Fibroblast of pulmonary artery (primary cell): ENCODE results near the gene KANSL3.

ENCODE experiments used
- DNase-seq: peaks from one replicate; pipeline ENCODE4 v3.0.0-alpha.2; 2010; ENCODE audit warnings: low read depth
- H3K4me3 ChIP-seq: replicated peaks from 2 replicates; pipeline ENCODE4 v1.5.1; 2011; ENCODE audit warnings: low read depth, mild to moderate bottlenecking, control low read depth, low read length, moderate library complexity
- CTCF ChIP-seq: IDR thresholded peaks from 2 replicates; pipeline ENCODE4 v1.5.1; 2011; ENCODE audit warnings: mild to moderate bottlenecking, control low read depth, low read length, inconsistent platforms; ENCODE audit errors: missing control alignments

KANSL3 gene

DNA sequence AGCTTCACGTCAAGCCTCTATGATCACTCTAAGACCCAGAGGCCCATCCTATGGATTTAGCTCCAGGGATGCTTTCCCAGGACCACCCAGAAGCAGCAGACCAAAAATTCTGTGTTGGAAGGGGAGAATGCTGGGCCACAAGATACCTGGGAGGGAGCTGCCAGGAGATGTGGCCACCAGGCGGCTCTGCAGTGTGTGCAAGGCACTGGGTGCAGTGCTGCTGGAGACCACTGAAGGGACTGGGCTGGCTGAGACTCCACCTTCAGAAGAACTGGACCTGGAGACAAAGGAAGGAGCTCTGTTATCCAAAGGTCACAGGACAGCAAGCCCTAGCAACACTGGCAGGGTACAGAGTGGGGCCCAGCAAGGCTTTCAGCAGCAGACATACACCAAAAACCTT lies 34.0 kb downstream of the KANSL3 start:
- DNase-seq: no peak
- peak; percentile 25 for TF ChIP-seq CTCF
- H3K4me3 ChIP-seq: no peak overlapping the region

- no peak for DNase-seq
- H3K4me3 ChIP-seq: no peak overlapping the region
- TF ChIP-seq CTCF: no peak
Observed at GRCh38 chr2:96602330-96602823, 35.7 kb downstream of the KANSL3 start.

DNA sequence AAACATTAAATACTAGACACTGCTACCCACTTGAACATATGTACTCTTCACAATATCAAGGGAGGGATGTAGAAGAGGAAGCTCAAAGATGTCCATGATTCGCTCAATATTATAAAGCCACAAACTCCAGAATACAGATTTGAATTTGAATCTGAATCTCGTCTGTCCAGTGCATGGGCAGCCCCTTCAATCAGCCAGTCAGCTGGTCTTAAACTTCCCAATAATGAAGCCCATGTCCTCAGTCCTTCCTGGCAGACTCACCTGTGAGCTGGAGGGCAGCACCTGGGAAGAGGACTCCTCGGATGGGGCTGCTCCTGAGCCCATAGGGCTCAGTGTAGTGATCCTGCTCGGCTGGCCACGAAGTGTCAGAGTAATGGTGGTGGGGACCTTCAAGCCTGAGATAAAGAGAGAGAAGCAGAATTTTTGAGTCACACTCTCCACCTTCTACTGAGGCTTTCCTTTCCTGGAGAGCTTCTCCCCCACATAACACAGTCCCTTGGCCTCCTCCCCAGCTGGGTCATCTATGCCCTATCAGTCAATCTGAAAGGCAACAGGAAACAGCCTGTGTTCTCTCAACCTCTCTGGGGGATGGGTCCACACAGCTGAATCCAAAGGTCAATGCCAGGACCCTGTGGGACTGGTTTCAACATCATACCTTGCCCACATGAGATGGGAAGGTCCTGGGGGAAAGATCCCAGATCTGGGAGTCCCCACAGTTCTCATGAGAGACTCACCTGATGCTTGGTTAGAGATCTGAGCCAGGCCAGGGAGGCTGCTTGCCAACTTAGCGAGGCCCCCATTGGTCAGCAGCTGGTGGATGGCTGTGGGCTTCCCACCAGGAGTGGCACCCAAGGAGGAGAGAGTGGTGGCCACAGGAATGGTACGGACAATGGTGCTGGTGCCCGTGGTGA lies 36.5 kb downstream of the KANSL3 start:
- TF ChIP-seq CTCF: no peak
- H3K4me3 ChIP-seq: no peak overlapping the region
- no peak for DNase-seq

GRCh38 chr2:96599941-96600340 lies 38.2 kb downstream of the KANSL3 start:
- no peak overlapping the region for H3K4me3 ChIP-seq
- no peak for DNase-seq
- no peak for TF ChIP-seq CTCF

- H3K4me3 ChIP-seq: no peak overlapping the region
- TF ChIP-seq CTCF: no peak
- no peak for DNase-seq
Observed at GRCh38 chr2:96596596-96596995, 41.5 kb downstream of the KANSL3 start.

GRCh38 chr2:96594691-96595152 lies 43.4 kb downstream of the KANSL3 start:
- no peak for TF ChIP-seq CTCF
- no peak for DNase-seq

More at GRCh38 chr2:96594691-96595152, 43.4 kb downstream of the KANSL3 start:
- H3K4me3 ChIP-seq: no peak overlapping the region
